Left ventricle myocardium superior (tissue), 1 donor: ENCODE results near the gene SYT8. TPM values are rescaled to one million over a fixed set of nuclear protein-coding genes. Genes with fewer than 3 reads are reported as not detected.

Source experiments
- ATAC-seq: fragments of 200-7000 bp; cut with Tn5 transposase; one replicate; pipeline ENCODE4 v1.9.1; 2020; ENCODE audit warnings: mild to moderate bottlenecking, moderate library complexity
- DNase-seq: peaks from one replicate; pipeline ENCODE4 v3.0.0-alpha.2; 2020
- intact Hi-C: fragments of 100-400 bp; cut with micrococcal nuclease; formaldehyde crosslinking; loops from one replicate; pipeline ENCODE4 v1.11.0; 2022
- total RNA-seq: library from RNA; stranded (reverse); fragmentation: NEBNext Ultra II Directional; extraction: Animal tissue kit (Norgen Biotek cat#: 25700); gene quantifications from one replicate; pipeline ENCODE4 v1.2.1, GENCODE V29; 2021
- donor health status: DM: no; HTN: yes; CAD: no; lungs with severe emphysema.

Gene SYT8
- total RNA-seq, 1 donor from 2014 or later: not detected

DNA sequence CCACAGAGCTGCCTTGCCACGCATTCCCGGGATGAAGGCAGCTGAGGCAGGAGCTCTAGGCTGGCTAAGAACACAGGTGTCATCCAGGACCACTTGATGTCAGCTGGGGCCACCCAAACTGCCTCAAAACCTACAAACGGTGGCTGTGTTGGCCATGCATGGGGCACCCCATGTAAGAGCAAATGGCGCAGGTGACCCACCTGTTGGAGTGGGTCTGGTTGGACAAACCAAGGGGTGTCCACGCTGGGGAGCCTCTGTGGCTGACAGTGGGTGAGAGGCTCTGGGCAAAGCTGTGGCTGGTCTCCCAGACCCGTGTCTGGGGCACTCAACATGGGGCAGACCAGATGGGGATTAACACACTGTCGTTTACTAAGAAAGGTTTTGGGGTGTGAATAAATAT is 19.0 kb upstream of the SYT8 start:
- ATAC-seq: no peak
- no peak for DNase-seq
- intact Hi-C loops: no loop called here

DNA sequence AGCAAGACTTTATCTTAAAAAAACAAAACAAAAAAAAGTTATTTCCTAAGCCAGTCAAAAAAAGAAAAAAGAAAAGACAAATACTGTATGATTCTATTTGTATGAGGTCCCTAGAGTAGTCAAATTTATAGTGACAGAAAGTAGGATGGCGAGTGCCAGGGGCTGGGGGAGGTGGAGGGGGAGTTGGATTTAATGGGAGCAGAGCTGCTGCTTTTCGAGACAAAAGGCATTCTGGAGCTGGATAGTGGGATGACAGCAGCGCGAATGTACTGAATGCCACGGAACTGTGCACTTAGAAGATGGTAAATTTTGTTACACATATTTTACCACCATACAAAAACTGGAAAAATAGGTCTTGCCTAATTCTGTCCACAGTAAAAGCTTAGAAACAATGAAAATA is 17.8 kb upstream of the SYT8 start:
- intact Hi-C loops: no loop called here
- ATAC-seq: no peak
- no peak for DNase-seq

DNA sequence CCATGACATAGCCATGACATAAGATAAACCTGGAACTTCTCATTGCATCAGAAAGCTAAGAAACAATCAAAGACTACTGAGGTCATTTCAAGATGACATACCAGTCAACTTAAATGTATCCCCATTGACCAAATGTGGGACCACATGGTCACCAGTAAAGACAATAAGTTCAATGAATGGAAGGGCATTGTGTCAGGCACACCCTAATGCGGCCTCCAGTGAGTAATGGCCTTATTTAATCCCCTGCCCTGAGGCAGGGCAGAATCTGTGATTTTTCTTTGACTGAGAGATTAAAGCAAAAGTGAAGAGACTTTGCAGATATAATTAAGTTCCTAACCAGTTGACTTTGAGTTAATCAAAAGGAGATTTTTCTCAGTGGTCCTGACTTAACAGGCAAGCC is 17.3 kb upstream of the SYT8 start:
- DNase-seq: no peak
- intact Hi-C loops: no loop called here
- ATAC-seq: no peak

DNA sequence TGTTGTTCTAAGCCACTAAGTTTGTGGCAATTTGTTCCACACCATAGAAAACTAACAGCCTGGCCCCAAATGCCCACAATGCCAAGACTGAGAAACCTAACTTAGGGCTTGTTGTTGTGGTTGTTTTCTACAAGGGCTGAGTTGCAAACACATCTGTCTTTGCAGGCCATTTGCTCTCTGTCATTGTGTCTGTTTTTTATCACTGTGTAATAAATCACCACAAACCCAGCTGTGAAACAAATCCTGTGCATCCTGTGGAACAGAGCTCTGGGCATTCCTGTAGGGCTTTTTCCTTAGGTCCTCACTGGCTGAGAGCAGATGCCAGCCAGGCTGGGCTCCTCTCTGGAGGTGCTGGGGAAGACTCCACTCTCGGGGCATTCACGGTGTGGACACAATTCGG is 15.7 kb upstream of the SYT8 start:
- intact Hi-C loops: no loop called here
- no peak for DNase-seq
- no peak for ATAC-seq

DNA sequence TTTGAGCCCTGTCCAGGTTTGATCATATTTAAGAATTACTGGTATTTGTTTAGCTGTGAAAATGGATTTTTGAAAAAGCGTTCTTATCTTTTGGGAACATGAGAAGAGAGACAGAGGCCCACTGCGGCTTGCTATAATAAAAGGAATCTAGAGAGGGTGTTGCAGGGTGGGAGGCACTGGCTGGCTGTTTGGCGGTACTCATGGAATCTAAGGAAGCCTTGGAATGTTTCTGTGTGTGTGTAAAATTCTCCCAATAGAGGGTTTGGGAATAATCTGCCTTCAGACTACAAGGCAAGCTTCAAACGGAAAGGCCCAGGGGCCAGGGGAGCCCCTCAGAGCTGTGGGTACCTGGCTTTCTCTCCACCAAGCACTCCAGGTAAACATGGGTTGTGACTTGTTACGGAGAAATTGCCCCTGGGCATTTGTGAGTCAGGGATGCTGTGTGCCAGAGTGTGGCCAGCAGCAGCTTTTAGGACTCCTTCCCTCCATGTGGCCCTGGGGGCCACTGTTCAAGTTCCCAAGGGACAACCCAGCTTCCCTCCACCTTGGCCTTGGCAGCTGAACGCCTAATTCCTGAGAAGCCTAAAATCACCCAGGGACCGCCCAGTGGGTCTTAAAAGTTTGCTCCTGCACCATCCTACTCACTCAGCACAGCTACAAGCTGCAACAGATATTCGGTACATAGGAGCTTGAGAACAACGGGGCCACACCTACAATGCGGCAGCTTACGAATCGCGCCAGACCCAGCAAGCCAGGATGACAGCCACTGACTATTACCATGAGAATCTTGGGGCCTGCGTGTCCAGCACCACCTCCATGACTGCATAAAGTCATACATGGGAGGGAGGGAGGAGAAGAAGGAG is 14.1 kb upstream of the SYT8 start:
- ATAC-seq: no peak
- no peak for DNase-seq
- intact Hi-C loops: no loop called here

DNA sequence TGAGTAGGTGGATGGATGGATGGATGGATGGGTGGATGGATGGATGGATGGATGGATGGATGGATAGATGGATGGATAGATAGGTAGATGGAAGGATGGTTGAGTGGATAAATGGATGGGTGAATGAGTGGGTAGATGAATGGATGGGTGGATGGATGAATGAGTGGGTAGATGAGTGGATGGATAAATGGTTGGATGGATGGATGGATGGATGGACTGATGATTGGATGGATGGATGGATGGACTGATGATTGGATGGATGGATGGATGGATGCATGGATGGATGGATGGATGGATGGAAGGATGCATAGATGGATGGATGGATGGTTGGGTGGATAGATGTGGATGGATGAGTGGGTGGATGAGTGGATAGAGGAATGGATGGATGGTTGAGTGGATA is 13.2 kb upstream of the SYT8 start:
- no peak for DNase-seq
- intact Hi-C loops: no loop called here
- no peak for ATAC-seq

DNA sequence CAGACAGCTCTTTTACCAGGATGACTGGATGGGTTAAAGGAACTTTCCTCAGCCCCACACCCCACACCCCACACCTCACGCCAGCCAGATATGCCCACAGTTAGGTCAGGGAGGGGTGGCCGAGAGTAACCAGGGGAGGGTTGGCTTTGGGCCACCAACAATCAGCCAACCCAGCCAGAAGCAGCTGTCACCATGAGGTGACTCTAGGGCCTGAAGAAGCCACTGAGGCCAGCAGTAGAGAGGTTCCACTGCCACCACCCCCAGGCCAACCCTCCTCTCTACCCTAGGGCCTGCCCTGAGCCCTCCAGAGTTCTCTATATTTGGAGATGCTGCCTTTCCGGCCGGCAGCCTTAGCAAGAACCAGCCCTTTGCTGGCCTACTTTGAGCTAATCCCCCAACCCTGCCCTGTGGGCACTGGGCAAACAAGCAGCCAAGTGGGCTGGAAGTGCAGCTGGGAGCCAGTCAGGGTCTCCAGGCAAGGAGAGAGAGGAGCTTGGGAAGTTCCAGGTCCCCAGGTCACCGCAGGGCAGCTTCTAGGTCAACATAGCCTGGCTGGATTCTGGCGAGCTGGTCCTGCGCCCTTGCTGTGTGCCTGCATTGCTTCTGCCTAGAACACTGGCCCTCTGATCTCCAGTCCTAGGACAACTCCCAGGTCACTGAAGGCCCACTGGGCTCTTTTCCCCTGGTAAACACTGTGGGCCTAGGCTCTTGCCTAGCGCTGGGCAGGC is 12.0 kb upstream of the SYT8 start:
- ATAC-seq (no peak), DNase-seq (no peak)
- intact Hi-C loops: no loop called here

DNA sequence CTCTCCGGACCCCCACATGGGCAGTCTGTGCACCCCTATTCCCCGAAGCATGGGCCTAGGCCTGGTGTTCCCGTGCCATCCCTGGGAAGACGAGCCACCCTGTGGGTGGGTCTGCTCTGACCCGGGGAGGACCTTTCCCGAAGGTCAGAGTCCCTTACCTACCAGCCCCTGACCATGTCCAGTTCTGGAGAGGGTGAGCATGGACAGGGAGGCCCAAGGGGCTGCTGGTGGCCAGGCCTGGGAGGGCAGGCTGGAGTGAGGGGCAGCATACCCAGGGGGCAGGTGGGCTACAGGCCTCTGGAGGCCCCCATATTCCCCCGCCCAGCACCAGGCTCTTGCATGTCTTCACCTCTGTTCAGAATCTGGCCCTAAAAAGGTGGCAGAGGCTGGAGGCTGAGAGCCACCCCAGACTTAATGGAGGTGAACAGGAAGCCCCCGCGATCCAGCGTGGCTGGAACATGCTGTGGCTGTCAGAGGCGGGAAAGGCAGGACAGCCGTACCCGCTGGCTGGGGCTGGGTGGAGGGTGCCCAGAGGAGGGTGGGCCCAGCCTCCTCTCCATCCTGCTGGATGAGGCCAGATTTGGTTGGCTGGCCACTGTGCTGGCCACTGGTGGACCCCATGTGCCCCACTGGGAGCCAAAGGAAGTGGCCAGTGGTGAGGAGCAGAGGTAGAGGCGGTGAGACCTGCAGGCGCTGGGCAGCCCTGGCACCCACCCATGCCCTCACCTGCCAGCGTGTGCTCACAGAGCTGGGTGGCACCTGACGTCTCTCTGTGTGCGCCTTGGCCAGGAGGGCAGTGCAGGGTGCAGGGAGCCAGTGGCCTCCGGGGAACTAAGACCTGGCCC is 11.2 kb upstream of the SYT8 start:
- ATAC-seq (no peak), DNase-seq (peak; percentile 13)
- intact Hi-C loops: no loop called here

DNA sequence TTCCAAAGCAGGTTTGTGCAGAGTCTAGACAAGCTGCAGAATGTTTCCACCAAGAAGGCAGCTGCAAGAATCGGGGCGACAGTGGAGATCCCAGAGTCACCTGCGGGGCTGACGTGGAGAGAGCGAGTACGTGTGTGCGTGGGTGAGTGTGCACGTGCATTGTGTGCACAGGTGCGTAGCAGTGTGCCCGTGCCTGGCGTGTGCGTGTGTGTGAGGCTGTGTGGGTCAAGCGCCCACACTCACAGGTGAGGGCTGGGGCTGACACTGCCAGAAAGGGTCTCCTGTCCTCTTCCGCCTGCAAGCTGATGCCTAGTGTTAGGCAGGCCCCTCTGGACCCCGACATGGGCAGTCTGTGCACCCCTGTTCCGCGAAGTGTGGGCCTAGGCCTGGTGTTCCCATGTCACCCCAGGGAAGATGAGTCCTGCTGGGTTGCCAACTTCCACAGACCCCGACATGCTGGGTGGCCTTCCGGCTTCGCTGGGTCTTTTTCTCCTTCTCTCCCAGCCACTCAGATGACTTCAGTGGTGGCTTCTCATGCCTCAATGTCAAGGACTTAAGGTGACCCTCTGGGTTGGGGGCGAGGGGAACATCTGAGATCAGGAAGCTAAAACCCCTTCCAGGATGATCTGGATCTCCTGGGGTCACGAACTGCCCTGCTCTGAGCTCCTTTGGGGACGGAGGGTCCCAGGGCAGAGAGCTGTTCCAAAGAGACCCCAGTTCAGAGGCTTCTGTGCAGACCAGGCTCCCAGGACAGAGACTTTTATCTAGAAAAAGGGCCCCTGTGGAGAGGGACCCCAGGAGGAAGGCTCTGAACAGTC is 10.4 kb upstream of the SYT8 start:
- intact Hi-C loops: no loop called here
- ATAC-seq: no peak
- DNase-seq: peak; percentile 20

DNA sequence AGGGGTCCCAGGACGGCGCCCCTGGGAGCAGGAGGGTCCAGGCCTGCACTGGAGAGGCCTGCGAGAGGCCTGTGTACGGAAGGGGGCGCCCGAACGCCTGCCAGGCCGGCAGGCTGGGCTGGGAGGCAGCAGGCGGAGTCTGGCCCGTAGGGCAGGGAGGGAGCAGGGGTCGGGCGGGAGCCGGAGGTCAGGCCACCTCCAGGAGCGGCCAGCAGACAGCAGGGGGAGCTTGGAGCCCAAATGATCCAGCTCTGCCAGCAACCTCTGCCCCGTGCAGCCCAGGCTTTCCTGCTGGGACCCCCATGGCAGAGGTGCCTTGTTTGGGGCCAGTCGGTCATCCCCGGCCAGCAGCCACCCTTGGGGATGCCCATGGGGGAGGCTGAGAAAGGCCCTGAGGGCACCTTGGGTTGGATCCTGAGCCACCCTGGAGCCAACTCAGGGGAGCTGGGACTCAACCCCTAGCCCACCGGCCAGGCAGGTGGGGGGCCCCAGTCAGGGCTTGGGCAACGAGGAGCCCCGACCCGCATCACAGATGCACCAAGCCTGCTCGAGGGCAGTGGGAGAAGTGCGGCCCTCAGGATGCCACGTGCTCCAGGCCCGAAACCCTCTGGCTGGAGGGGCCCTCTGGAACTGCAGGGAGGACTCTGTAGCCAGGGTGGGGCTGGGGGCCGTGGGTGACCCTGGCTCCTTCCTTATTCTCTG is 9.6 kb upstream of the SYT8 start:
- intact Hi-C loops: no loop called here
- peak; percentile 68 for DNase-seq
- ATAC-seq: peak; percentile 57

DNA sequence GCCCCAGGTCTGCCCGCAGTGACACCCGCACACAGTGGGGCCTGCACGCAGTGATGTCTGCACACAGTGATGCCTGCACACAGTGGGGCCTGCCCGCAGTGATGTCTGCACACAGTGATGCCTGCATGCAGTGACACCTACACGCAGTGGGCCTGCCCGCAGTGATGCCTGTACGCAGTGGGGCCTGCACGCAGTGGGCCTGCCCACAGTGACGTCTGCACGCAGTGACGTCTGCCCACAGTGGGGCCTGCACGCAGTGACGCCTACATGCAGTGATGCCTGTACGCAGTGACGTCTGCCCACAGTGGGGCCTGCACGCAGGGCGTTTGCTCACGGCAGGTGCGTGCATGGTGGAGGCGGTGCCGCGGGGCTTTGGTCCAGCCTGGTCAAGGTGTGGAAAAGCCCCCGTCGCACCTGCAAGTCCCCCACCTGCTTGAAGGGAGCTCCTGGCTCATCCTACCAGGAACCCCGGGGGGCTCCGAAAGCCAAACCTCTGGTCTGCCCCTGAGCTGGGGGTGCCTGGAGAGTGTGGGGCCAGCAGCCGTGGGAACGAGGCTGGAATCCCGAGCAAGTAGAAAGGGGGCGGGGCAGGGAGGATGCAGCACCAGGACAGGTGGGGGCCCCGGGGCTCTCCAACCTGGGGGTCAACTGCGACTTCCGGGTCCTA is 8.9 kb upstream of the SYT8 start:
- intact Hi-C loops: no loop called here
- DNase-seq (peak; percentile 25), ATAC-seq (no peak)

DNA sequence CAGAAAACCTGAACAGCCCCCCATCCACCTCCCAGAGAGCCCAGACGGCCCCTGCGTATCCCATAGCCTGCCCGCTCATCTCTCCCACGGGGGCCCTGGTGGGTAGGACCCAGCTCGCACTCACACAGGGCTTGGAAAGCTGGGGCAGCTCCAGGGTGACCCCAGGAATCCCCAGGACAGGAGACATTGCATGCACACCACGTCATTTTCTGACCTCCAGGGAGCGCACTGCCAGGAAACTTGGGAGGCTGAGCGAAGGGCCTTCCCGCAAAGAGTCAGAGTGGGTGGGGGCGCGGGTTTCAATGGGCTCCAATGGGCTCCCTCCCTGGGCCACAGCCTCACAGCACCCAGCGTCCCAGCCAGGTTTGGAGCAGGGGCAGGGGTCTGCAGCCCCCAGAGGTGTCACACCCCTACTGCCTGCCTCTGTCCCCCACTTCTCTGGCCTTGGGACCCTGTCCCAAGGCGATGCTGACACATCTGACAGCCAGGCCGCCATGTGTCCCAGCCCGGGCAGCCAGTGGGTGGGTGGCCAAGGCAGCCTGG is 8.2 kb upstream of the SYT8 start:
- intact Hi-C loops: no loop called here

DNA sequence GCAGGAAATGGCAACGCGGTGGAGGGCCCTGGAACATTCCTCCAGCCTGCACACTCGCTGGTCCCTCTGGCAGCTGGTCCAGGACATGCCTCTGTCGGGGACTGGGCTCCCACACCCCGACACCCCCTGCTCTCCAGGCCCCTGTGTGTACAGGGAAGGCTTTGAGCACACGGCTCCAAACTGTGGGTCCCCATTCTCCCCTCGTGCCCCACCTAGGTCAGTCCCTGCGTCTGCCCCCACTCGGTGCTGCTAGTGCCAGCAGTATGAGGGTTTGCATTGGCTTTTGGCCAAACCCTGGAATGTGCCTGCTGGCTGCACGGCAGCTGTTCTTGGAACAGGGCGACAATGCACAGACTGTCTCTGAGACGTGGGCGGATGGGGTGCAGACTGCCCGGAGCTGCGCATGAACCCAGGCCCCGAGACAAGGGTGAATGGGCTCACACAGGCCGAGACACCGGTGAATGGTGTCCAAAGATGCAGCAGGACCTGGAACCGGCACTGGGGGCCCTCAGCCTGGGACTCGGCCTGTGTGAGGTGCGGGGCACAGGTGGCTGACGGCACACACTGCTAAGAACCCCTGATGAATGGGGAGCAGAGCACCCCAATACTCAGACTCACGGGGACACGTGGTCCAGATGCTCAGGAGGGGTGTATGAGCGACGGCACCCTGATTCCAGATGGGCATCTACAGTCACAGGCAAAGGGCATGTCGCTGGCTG is 7.5 kb upstream of the SYT8 start:
- peak; percentile 83 for ATAC-seq
- DNase-seq: peak; percentile 66
- intact Hi-C loops: no loop called here

More for the DNA sequence above, 8.2 kb upstream of the SYT8 start:
- ATAC-seq (peak; percentile 13), DNase-seq (peak; percentile 37)

DNA sequence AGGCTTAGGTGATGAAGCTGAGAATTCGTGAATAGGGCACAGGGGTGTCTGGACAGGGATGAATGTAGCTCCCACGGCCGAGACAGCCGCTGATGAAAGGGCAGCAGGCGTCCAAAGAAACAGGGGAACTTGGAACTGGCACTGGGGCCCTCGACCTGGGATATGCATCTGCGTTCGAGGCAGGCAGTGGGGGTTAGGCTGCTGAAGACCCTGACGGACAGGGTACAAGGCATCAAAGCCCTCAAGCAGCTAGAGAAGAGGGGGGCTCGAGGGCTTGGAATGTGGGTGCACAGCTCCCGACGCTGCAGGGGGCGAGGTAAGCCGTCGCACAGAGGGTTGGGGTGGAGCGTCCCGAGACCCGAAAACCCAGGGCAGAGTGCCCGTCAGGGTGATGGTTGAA is 6.9 kb upstream of the SYT8 start:
- intact Hi-C loops: no loop called here
- ATAC-seq: no peak
- peak; percentile 21 for DNase-seq

DNA sequence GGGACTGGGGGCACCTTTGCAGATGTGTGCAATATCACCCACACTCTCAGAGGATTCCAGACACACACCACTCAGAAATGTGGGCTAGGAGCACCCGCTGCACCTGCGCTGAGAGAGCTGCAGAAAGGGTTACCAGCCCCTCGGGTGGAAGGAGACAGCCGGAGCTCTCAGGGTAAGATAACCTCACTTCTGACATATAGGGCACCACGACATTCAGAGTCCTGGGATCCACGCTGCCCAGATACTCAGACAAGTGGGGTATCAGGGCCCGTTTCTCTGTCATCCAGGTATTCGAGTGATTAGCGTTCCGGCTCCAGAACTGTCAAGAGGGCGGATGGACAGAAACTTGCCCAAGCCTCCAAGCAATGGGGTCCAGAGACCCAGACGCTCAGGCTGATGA is 6.2 kb upstream of the SYT8 start:
- intact Hi-C loops: no loop called here
- DNase-seq (peak; percentile 12), ATAC-seq (no peak)

DNA sequence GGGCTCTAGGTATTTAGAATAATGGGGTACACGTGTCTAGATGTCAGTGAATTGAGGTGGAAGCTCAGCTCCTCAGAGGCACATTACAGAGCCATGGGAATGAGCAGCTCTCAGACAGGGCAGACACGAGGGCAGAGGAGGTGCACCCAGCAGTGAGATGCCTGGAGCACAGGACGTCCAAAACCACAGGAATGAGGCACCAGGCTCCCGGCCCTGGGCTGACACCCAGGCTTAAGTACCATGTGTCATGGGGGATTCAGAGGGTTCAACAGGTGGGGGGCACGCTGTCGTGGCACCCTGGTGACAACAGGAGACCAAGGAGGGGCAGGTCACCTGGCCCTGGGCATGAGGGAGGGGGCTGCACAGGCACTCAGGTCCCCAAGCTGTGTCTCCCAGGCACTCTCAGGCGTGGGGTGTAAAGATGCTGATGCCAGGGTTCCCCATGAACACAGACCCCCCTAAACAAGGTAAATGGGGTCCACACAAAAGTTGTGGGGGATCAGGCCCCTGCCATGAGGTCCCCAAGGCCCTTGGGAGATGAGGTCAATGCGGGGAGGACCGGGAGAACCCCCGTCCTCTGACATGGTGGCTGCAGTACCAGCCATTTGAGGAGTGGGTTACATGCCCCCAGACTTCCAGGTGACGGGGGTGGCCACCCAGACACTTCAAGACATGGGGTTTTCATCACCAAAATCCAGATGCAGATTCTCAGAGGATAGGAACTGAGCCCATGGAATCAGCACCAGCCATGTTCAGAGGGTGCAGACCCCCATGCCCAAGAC is 5.6 kb upstream of the SYT8 start:
- peak; percentile 18 for DNase-seq
- no peak for ATAC-seq
- intact Hi-C loops: no loop called here
